Mesothelial cell of epicardium (in vitro differentiated cells): ENCODE measurements around the gene E2F4. TPM values are rescaled to one million over a fixed set of nuclear protein-coding genes. Genes with fewer than 3 reads are reported as not detected.

ENCODE experiments used
- DNase-seq, 2 experiments: peaks; one replicate each; pipeline ENCODE4 v3.0.0; 2021; ENCODE audit warnings: low spot score in 2 of 2; ENCODE audit not compliant: unreplicated experiment in 2 of 2
- H3K27ac Mint-ChIP-seq: 2 replicates; pipeline ENCODE4 v1.8.0; 2021; ENCODE audit warnings: mixed read lengths
- H3K27me3 Mint-ChIP-seq: 2 replicates; pipeline ENCODE4 v1.8.0; 2021; ENCODE audit warnings: low read depth, mixed read lengths
- H3K36me3 Mint-ChIP-seq: 2 replicates; pipeline ENCODE4 v1.8.0; 2021; ENCODE audit warnings: mixed read lengths
- H3K4me1 Mint-ChIP-seq: 2 replicates; pipeline ENCODE4 v1.8.0; 2021; ENCODE audit warnings: mixed read lengths
- H3K4me3 Mint-ChIP-seq: 2 replicates; pipeline ENCODE4 v1.8.0; 2021; ENCODE audit warnings: mild to moderate bottlenecking, moderate library complexity, mixed read lengths
- H3K9me3 Mint-ChIP-seq: 2 replicates; pipeline ENCODE4 v1.8.0; 2021; ENCODE audit warnings: mixed read lengths
- CTCF ChIP-seq: fragments of 200-600 bp; sonication (generic); IDR thresholded peaks from one replicate; pipeline ENCODE4 v1.5.0; 2021; ENCODE audit warnings: antibody characterized with exemption; ENCODE audit not compliant: unreplicated experiment
- total RNA-seq: library from RNA; stranded (reverse); gene quantifications from 3 replicates; pipeline ENCODE4 v1.2.1, GENCODE V29; 2021

Gene E2F4
- total RNA-seq, 1 donor from 2014 or later = 80.2 TPM

- DNase-seq = no peak
- Mint-ChIP-seq H3K4me3 (no peak overlapping the region), H3K9me3 (no peaks in the 10 kb centered on the region), H3K4me1 (no peaks in the 10 kb centered on the region), H3K27ac (no peak overlapping the region), H3K36me3 (no peaks in the 10 kb centered on the region), H3K27me3 (no peaks in the 10 kb centered on the region)
- TF ChIP-seq CTCF = no peak
Measured at GRCh38 chr16:67207249-67208091, 15.5 kb downstream of the E2F4 start.

GRCh38 chr16:67208154-67208896 is 16.4 kb downstream of the E2F4 start:
- Mint-ChIP-seq H3K27ac (no peak overlapping the region), H3K4me1 (no peaks in the 10 kb centered on the region), H3K27me3 (no peaks in the 10 kb centered on the region), H3K9me3 (no peaks in the 10 kb centered on the region), H3K36me3 (no peaks in the 10 kb centered on the region), H3K4me3 (no peak overlapping the region)
- no peak for DNase-seq
- no peak for TF ChIP-seq CTCF

GRCh38 chr16:67209565-67209964 is 17.6 kb downstream of the E2F4 start:
- DNase-seq = no peak
- Mint-ChIP-seq H3K4me3 (no peak overlapping the region), H3K27ac (no peak overlapping the region), H3K4me1 (no peaks in the 10 kb centered on the region), H3K36me3 (no peaks in the 10 kb centered on the region), H3K9me3 (no peaks in the 10 kb centered on the region), H3K27me3 (no peaks in the 10 kb centered on the region)
- TF ChIP-seq CTCF = no peak

- no peak overlapping the region for H3K27ac Mint-ChIP-seq
- H3K4me3 Mint-ChIP-seq = no peak overlapping the region
- no peaks in the 10 kb centered on the region for H3K9me3 Mint-ChIP-seq
- no peaks in the 10 kb centered on the region for H3K27me3 Mint-ChIP-seq
- no peak for DNase-seq
- H3K4me1 Mint-ChIP-seq = no peaks in the 10 kb centered on the region
- TF ChIP-seq CTCF = no peak
- no peaks in the 10 kb centered on the region for H3K36me3 Mint-ChIP-seq
Measured at GRCh38 chr16:67210069-67210937, 18.3 kb downstream of the E2F4 start.

GRCh38 chr16:67211674-67212073 is 19.7 kb downstream of the E2F4 start:
- DNase-seq = no peak
- H3K9me3 Mint-ChIP-seq = no peaks in the 10 kb centered on the region
- no peak overlapping the region for H3K27ac Mint-ChIP-seq
- no peaks in the 10 kb centered on the region for H3K4me1 Mint-ChIP-seq
- peaks cover under 1% of the 10 kb centered on the region for H3K36me3 Mint-ChIP-seq
- no peaks in the 10 kb centered on the region for H3K27me3 Mint-ChIP-seq
- H3K4me3 Mint-ChIP-seq = no peak overlapping the region
- no peak for TF ChIP-seq CTCF
